Bone marrow (tissue), 2 donors: ENCODE results near the gene TNFAIP8L3.

Experiments
- DNase-seq, 2 donors: peaks; one replicate each; lab custom pipeline; 2025; lab: John Stamatoyannopoulos, UW

Gene TNFAIP8L3

GRCh38 chr15:51114437-51115119 lies 19.9 kb upstream of the TNFAIP8L3 start:
- no peak for DNase-seq

GRCh38 chr15:51112078-51112477 lies 17.4 kb upstream of the TNFAIP8L3 start:
- DNase-seq, result no peak

GRCh38 chr15:51111061-51111460 lies 16.4 kb upstream of the TNFAIP8L3 start:
- DNase-seq, result no peak

GRCh38 chr15:51110171-51110570 lies 15.5 kb upstream of the TNFAIP8L3 start:
- DNase-seq, result no peak

GRCh38 chr15:51108933-51109550 lies 14.3 kb upstream of the TNFAIP8L3 start:
- no peak for DNase-seq

GRCh38 chr15:51107612-51108011 lies 12.9 kb upstream of the TNFAIP8L3 start:
- no peak for DNase-seq

GRCh38 chr15:51106481-51106880 lies 11.8 kb upstream of the TNFAIP8L3 start:
- no peak for DNase-seq

GRCh38 chr15:51105430-51106016 lies 10.8 kb upstream of the TNFAIP8L3 start:
- DNase-seq, result no peak

GRCh38 chr15:51104512-51104911 lies 9.8 kb upstream of the TNFAIP8L3 start:
- no peak for DNase-seq

- DNase-seq, result no peak
Observed at GRCh38 chr15:51103330-51103729, 8.6 kb upstream of the TNFAIP8L3 start.

- no peak for DNase-seq
Observed at GRCh38 chr15:51100785-51101489, 6.2 kb upstream of the TNFAIP8L3 start.

GRCh38 chr15:51099185-51099584 lies 4.5 kb upstream of the TNFAIP8L3 start:
- DNase-seq, result no peak

GRCh38 chr15:51098331-51098619 lies 3.6 kb upstream of the TNFAIP8L3 start:
- no peak for DNase-seq

GRCh38 chr15:51097553-51098330 lies 3.0 kb upstream of the TNFAIP8L3 start:
- no peak for DNase-seq

GRCh38 chr15:51096976-51097375 lies 2.3 kb upstream of the TNFAIP8L3 start:
- DNase-seq, result no peak

GRCh38 chr15:51095681-51096331 lies 1.1 kb upstream of the TNFAIP8L3 start:
- DNase-seq, result no peak

- DNase-seq, result no peak
Observed at GRCh38 chr15:51093839-51094605, 684 bp downstream of the TNFAIP8L3 start.

GRCh38 chr15:51093488-51093838 lies 1.2 kb downstream of the TNFAIP8L3 start:
- DNase-seq, result no peak

- DNase-seq, result no peak
Observed at GRCh38 chr15:51092480-51093040, 2.1 kb downstream of the TNFAIP8L3 start.

- DNase-seq, result no peak
Observed at GRCh38 chr15:51090753-51091152, 4.0 kb downstream of the TNFAIP8L3 start.
